ENCODE measurements around the gene WDFY2.

GRCh38 chr13:51746802-51747201 is 162.5 kb downstream of the WDFY2 start:
- no peak for TF ChIP-seq CTCF (IDR thresholded peaks at IDR 0.05; ENCODE audit: insufficient read depth, low read length, poor library complexity, severe bottlenecking)
- no peak for TF ChIP-seq EZH2phosphoT487 (conservative IDR thresholded peaks at IDR 0.05; ENCODE audit: low read length)
